NCI-H510A treated with DMSO at 0.1 percent for 48 hours (cell line): Measurements from ENCODE around the gene TSPAN17.
"Not testable (repeated sequence)": the region's sequence is repeated elsewhere in the genome, so short reads cannot be mapped to it uniquely, and the experiment has no call there.

Source experiments
- DNase-seq: peaks from one replicate; lab custom pipeline; 2025; lab: John Stamatoyannopoulos, UW

Gene TSPAN17

DNA sequence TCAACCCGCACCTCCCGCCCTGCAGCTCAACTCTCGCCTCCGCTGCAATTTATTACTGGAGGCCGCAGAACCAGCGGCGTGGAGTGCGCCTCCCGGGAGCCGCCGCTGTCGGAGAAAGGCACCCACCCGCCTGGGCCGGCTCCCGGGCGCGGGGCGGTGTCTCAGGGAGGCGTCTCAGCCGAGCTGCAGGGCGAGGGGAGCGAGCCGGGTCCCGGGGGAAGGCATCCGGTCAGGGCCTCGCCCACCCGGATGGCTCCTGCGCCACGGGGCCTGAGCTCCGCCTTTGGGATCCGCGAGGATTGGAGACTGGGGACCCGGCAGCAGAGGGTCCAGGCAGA is 32.9 kb downstream of the TSPAN17 start:
- no peak for DNase-seq

DNA sequence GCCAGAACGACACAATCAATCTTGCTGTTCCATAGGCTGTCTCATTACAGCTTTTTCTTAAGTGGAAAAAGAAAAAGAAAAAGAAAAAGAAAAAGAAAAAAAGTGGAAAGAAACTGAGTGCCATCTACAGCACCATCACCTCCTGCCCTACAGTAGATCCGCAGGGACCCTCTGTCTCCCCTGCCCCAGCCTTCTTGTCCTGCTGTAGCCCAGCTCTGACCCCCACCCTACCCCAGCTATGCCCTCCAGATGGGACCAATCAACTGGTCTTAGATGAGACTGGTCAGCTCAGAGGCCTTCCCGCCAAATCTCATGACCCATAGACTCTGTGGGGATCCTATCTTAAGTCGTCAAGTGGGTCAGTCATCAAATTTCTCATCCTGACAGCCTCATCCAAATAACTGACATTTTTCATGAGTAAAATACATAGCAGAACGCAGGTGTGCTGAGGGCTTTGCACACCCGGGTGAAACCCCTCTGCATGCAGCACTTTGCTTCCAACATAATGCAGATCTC is 34.8 kb downstream of the TSPAN17 start:
- DNase-seq: no peak

GRCh38 chr5:176685010-176685409 is 37.7 kb downstream of the TSPAN17 start:
- DNase-seq: no peak

- DNase-seq: no peak
Measured at GRCh38 chr5:176687247-176687646, 40.0 kb downstream of the TSPAN17 start.

DNA sequence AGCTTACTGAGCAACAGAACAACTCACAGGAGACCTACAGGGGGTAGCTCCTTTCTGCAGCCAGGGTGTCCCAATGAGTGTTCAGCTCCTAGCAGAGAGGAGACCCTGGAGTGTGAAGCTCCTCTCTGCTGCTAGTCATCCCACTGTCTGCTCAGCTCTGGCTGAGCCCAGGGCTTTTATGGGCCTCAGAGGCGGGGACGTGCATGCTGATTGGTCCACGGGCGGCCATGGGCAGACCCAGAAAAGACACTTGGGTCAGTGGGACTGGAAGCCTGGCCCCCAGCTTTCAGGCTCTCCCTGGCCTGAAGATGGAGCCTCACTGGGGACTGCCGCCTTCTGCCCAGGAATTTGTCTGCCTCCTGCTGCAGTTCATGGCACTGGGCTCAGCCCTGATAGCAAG is 40.6 kb downstream of the TSPAN17 start:
- DNase-seq: no peak

DNA sequence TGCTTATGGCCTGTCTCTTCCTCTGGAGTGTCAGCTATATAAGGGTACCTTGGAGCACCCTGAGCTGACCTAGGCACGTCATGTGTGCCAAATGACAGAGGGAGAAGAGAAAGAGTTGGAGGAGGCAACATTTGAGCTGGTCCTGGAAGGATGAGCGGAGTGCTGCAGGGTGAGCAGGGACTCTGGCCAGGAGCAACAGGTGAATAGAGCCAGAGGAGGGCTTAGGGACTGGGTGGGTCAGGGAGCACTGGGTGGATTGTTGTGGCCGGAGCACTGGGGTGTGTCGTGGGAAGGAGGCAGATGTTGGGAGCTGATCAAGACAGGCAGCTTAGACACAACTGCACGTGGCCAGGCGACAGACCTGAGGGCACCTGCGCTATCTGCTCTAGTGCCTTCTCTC is 43.6 kb downstream of the TSPAN17 start:
- DNase-seq: no peak

DNA sequence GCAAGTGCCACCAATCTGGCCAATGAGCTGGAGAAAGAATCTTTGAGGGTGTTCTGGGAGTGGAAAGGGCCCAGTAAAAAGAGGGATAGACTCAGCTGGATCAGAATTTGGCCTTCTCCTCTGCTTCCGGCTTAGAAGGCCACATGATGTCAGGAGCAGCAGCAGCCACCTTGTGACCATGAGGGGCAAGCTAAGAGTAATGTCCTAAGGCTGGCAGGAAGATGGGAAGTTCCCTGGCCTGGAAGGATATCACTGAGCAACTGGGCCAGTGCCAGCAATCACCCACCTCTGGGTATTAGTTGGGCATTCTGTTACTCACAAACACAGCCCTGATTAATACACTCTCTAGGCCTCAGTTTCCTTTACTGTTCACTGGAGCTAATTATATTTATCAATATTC is 44.2 kb downstream of the TSPAN17 start:
- no peak for DNase-seq

- no peak for DNase-seq
Measured at GRCh38 chr5:176692326-176692725, 45.0 kb downstream of the TSPAN17 start.

GRCh38 chr5:176692839-176693476 is 45.7 kb downstream of the TSPAN17 start:
- peak; percentile 44 for DNase-seq

DNA sequence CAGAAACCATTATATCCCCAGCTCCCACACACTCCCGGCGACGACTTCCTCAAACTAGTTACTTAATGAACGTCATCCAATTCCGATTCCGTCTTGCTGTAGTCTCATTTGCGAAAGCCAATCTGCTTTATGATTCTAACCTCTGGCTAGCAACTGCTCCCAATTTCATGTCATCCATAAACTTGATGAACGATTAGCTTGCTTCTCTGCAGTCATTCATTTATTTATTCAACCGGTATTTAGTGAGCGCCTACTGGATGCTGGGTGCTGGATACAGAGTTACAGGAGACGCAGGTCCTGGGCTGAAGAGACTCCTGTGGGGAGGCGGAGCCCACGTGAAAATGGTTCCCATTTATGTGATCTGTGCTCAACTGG is 46.2 kb downstream of the TSPAN17 start:
- no peak for DNase-seq

- DNase-seq: no peak
Measured at GRCh38 chr5:176694146-176694545, 46.9 kb downstream of the TSPAN17 start.

GRCh38 chr5:176694631-176695030 is 47.3 kb downstream of the TSPAN17 start:
- no peak for DNase-seq

DNA sequence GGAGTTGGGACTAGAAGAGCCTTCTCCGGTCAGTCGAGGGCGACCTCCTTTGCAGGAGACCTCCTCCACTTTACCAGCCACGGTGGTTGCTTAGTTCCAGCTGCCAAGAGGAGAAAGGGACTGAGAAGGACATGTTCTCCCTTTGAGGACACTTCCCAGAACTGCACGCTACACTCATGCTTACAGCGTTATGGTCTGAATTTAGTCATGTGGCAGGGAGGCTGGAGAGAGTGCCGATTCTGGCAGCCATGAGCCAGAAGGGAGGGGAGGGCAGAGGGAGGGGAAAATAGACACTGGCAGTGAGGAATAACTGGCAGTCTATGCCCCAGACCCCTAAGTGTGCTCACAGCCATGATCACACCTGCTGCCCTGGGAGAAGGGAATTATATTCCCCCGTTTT is 47.8 kb downstream of the TSPAN17 start:
- no peak for DNase-seq

DNA sequence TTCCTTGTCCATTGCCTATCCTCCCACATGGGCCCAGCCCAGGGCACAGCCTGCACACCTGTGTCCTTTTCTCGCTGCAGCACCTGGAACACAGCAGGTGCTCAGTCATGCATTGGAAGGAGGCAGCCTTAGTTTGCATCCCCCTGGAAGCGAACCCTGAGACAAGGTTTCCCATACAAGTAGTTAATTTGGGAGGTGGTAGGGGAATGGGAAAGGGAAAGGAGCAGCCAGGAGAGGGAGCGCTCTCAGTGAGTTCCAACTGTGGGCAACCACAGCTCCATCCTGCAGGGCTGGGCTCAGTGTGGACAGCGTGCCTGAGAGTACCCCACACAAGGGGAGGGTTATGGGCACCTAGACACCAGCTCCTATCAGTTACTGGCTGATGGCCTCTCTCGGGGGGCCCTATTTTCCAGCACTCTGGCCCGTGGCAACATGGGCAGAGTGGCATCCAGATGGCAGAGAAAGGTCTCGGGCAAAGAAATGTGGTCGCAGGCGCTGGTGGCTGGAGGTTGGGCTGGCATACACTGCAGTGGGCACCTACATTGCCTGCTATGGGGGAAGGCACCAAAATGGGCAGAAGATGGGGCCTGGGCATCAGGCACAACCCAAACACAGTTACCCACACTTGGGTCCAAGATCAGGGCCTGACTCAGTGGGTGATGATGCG is 50.1 kb downstream of the TSPAN17 start:
- DNase-seq: no peak

DNA sequence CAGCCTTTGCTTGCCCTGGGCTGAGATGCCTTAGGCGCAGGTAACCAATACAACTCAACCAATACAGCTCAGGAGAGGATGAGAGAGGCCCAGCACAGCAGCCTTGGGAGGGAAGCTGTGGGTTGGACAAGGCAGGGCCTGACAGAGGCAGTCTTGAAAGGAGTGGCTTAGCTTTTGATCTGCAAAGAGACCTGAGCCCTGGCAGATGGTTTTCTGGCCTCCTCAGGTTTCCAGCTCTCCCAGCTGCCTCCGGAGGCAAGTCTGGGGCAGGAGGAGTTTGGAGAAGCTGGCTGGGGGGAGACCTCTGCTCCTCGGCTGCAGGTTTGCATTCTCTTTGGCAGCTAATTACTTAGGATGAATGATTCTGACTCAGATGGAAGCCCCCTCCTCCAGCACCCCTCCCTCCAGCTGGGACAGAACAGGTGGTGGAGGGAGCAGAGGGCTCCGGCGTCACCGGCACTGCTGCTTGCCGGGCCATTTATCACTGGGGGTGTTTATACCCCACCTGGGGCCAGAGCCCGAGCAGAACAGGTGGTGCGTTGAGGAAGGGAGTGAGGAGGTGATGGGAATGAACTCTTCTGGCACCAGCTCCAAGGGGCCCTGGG is 50.8 kb downstream of the TSPAN17 start:
- DNase-seq: peak; percentile 83

GRCh38 chr5:176699446-176699845 is 52.2 kb downstream of the TSPAN17 start:
- DNase-seq: not testable (repeated sequence)

- DNase-seq: no peak
Measured at GRCh38 chr5:176700239-176700847, 53.1 kb downstream of the TSPAN17 start.

GRCh38 chr5:176702671-176703641 is 55.7 kb downstream of the TSPAN17 start:
- DNase-seq: no peak

GRCh38 chr5:176703857-176704256 is 56.6 kb downstream of the TSPAN17 start:
- DNase-seq: no peak

GRCh38 chr5:176704355-176704754 is 57.1 kb downstream of the TSPAN17 start:
- DNase-seq: no peak

- DNase-seq: no peak
Measured at GRCh38 chr5:176704817-176705216, 57.5 kb downstream of the TSPAN17 start.
